Limb (tissue), 2 donors: ENCODE data around the gene DISP3.

Experiments used
- DNase-seq, 2 donors: peaks; one replicate each; pipeline ENCODE4 v3.0.0-alpha.2; 2016; ENCODE audit errors: extremely low spot score in 2 of 2

DISP3 gene

GRCh38 chr1:11461531-11462137 lies 17.3 kb upstream of the DISP3 start:
- no peak for DNase-seq

GRCh38 chr1:11462224-11462923 lies 16.6 kb upstream of the DISP3 start:
- DNase-seq = no peak

GRCh38 chr1:11463177-11463576 lies 15.8 kb upstream of the DISP3 start:
- DNase-seq = no peak

GRCh38 chr1:11465307-11465706 lies 13.6 kb upstream of the DISP3 start:
- no peak for DNase-seq

- no peak for DNase-seq
Measured at GRCh38 chr1:11466416-11466815, 12.5 kb upstream of the DISP3 start.

- DNase-seq = no peak
Measured at GRCh38 chr1:11468878-11469277, 10.1 kb upstream of the DISP3 start.

GRCh38 chr1:11470912-11471311 lies 8.0 kb upstream of the DISP3 start:
- DNase-seq = no peak

- DNase-seq = no peak
Measured at GRCh38 chr1:11471473-11471872, 7.5 kb upstream of the DISP3 start.

- no peak for DNase-seq
Measured at GRCh38 chr1:11472284-11472683, 6.7 kb upstream of the DISP3 start.

- DNase-seq = no peak
Measured at GRCh38 chr1:11472741-11473140, 6.2 kb upstream of the DISP3 start.

GRCh38 chr1:11473491-11474034 lies 5.4 kb upstream of the DISP3 start:
- DNase-seq = no peak

- no peak for DNase-seq
Measured at GRCh38 chr1:11474826-11475225, 4.1 kb upstream of the DISP3 start.

GRCh38 chr1:11475748-11476147 lies 3.2 kb upstream of the DISP3 start:
- no peak for DNase-seq

- DNase-seq = no peak
Measured at GRCh38 chr1:11479375-11479979, 522 bp downstream of the DISP3 start.

GRCh38 chr1:11481019-11481418 lies 2.1 kb downstream of the DISP3 start:
- no peak for DNase-seq

- no peak for DNase-seq
Measured at GRCh38 chr1:11482198-11482597, 3.2 kb downstream of the DISP3 start.

- DNase-seq = no peak
Measured at GRCh38 chr1:11482701-11483479, 3.9 kb downstream of the DISP3 start.

GRCh38 chr1:11483581-11484320 lies 4.8 kb downstream of the DISP3 start:
- no peak for DNase-seq

GRCh38 chr1:11484321-11484655 lies 5.3 kb downstream of the DISP3 start:
- DNase-seq = no peak

- DNase-seq = no peak
Measured at GRCh38 chr1:11485191-11485590, 6.2 kb downstream of the DISP3 start.

- no peak for DNase-seq
Measured at GRCh38 chr1:11486231-11487009, 7.5 kb downstream of the DISP3 start.
